Right lobe of liver (tissue), 4 donors: ENCODE measurements around the gene TCL1B.

Source experiments
- CTCF ChIP-seq, 4 donors: fragments of 200-600 bp in 3 of 4; fragments of 450-650 bp in 1 of 4; IDR thresholded peaks; one replicate each; pipeline versions ENCODE4 v1.5.1 to v1.8.0; 2016 to 2022; ENCODE audit warnings: antibody characterized with exemption in 4 of 4, mild to moderate bottlenecking in 2 of 4
- POLR2A ChIP-seq: fragments of 450-650 bp; IDR thresholded peaks from one replicate; pipeline ENCODE4 v1.6.1; 2017; ENCODE audit warnings: antibody characterized with exemption, mild to moderate bottlenecking
- donor health status: DM: no; HTN: no; CAD: no.
- donor health status: DM: no; HTN: no; CAD: no.
- donor health status: DM: no; HTN: yes; CAD: no.

DNA sequence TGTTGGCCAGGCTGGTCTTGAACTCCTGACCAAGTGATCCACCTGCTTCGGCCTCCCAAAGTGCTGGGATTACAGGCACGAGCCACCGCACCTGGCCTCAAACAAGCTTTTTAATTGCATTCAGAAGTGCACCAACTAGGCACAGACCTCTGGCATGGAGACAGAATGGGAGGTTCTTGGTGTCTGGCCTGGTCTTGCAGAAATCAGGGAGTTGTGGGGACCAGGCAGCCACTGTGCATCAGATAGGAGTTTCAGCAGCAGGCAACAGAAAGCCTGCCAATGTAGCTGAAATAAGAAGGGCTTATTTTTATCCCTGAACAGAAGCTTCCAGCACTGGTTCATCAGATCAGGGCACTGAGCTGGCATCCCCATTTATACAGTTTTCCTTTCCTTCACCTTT, 22.2 kb upstream of the TCL1B start:
- TF ChIP-seq CTCF (IDR thresholded peaks at IDR 0.05) (no peak), POLR2A (no peak)
